ENCODE data around the gene ARHGAP30.

ARHGAP30 gene

DNA sequence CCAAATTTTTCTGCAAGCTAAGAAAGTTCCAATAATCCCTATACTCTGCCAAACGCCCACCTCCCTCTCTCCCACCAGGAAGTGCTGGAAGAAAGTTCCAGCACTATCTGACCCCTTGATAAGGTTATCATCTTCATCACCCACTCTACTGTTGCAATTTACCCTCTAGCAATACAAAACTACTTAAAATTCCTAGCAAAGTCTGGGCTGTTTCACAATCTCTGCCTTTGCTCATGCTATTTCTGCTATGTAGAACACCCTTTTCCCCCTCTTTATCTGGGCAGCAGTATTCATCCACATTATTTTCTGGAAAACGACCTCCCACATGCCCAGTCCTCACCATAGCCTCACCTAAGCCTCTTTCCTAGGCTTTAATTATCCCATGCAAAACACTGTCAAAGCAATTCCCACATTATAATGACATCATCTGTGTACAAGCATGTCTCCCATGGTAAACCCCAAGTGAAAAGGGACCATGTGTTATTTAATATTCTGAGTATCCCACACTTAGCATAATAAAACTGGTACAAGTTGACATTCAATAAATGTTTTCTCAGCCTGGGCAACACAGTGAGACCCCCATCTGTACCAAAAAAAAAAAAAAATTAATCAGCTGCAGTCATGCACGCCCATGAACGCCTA is 60.7 kb downstream of the ARHGAP30 start:
- Histone ChIP-seq H3K4me3 (ENCODE audit: low read depth, low read length) (no peak overlapping the region), H3K4me1 (ENCODE audit: control insufficient read depth, insufficient read depth, low read length) (peaks cover 10% of the 10 kb centered on the region), H3K9me3 (ENCODE audit: control insufficient read depth, insufficient read depth, low read length) (no peaks in the 10 kb centered on the region), H3K36me3 (ENCODE audit: control insufficient read depth, insufficient read depth, low read length) (peaks cover 26% of the 10 kb centered on the region), H3K27me3 (ENCODE audit: control insufficient read depth, insufficient read depth, low read length) (no peaks in the 10 kb centered on the region), H3K9ac (ENCODE audit: low read depth, low read length) (no peak overlapping the region), H3K27ac (ENCODE audit: low read depth, low read length) (no peak overlapping the region)

DNA sequence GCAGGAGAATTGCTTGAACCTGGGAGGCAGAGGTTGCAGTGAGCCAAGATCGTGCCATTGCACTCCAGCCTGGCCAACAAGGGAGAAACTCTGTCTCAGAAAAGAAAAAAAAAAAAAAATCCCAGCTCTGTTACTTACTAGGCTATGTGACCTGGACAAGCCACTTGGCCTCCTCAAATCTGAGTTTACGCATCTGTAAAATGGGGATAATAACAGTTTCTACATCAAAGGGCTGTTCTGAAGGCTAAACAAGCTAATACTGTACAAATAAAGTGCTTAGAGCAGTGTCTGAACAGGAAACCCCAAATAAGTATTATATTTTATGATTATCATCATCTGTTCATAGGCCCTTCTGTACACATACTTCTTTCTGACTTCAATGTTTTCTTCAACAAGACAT is 62.3 kb downstream of the ARHGAP30 start:
- Histone ChIP-seq H3K36me3 (ENCODE audit: control insufficient read depth, insufficient read depth, low read length) (peaks cover 16% of the 10 kb centered on the region), H3K4me1 (ENCODE audit: control insufficient read depth, insufficient read depth, low read length) (no peaks in the 10 kb centered on the region), H3K27me3 (ENCODE audit: control insufficient read depth, insufficient read depth, low read length) (no peaks in the 10 kb centered on the region), H3K27ac (ENCODE audit: low read depth, low read length) (no peak overlapping the region), H3K9ac (ENCODE audit: low read depth, low read length) (no peak overlapping the region), H3K9me3 (ENCODE audit: control insufficient read depth, insufficient read depth, low read length) (no peaks in the 10 kb centered on the region), H3K4me3 (ENCODE audit: low read depth, low read length) (no peak overlapping the region)

- H3K9ac ChIP-seq (ENCODE audit: low read depth, low read length), result no peak overlapping the region
Observed at GRCh38 chr1:161006563-161006962, 63.1 kb downstream of the ARHGAP30 start.

GRCh38 chr1:161001525-161001924 is 68.2 kb downstream of the ARHGAP30 start:
- no peaks in the 10 kb centered on the region for H3K4me1 ChIP-seq (ENCODE audit: control insufficient read depth, insufficient read depth, low read length)
- H3K36me3 ChIP-seq (ENCODE audit: control insufficient read depth, insufficient read depth, low read length), result peaks cover 57% of the 10 kb centered on the region
- H3K4me3 ChIP-seq (ENCODE audit: low read depth, low read length), result no peak overlapping the region
- no peak overlapping the region for H3K27ac ChIP-seq (ENCODE audit: low read depth, low read length)
- H3K9me3 ChIP-seq (ENCODE audit: control insufficient read depth, insufficient read depth, low read length), result no peaks in the 10 kb centered on the region
- no peak overlapping the region for H3K9ac ChIP-seq (ENCODE audit: low read depth, low read length)
- H3K27me3 ChIP-seq (ENCODE audit: control insufficient read depth, insufficient read depth, low read length), result no peaks in the 10 kb centered on the region

More at GRCh38 chr1:161006563-161006962, 63.1 kb downstream of the ARHGAP30 start:
- H3K27ac ChIP-seq (ENCODE audit: low read depth, low read length), result no peak overlapping the region
- no peaks in the 10 kb centered on the region for H3K27me3 ChIP-seq (ENCODE audit: control insufficient read depth, insufficient read depth, low read length)
- H3K4me3 ChIP-seq (ENCODE audit: low read depth, low read length), result no peak overlapping the region
- H3K4me1 ChIP-seq (ENCODE audit: control insufficient read depth, insufficient read depth, low read length), result no peaks in the 10 kb centered on the region
- no peaks in the 10 kb centered on the region for H3K9me3 ChIP-seq (ENCODE audit: control insufficient read depth, insufficient read depth, low read length)
- peaks cover 21% of the 10 kb centered on the region for H3K36me3 ChIP-seq (ENCODE audit: control insufficient read depth, insufficient read depth, low read length)

DNA sequence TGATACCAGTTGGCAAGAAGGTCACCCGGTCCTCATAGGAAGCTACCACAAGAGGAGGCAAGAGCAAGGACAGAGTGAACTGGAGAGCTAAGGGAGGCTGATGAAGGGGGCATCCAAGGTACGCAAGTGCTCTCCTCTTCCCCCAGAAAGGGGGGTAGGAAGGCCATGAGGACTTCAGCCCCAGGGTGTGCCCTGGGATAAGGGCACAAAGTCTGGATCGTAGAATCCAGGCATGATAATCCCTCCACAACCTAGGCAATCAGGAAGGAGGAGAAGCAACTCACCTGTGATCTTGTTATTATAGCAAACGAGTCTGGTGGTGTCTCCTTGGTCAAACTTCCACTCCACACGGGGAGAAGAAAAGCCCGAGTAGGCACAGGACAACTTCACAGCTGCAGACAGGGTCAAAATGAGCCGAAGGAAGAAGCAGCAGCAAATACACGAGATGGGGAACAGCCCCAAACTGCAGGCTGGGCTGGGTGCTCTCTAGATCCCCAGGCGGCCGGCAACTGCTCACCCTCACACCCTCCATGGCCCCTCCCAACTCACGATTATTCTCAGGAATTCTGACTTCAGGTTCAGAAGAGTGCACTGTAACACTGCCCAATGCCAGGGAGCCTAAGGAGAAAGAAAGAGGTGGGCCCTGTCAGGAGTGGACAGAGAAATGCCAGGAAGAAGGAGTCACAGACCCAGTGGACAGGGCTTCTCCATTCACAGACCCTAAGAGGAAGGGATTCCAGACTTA is 68.8 kb downstream of the ARHGAP30 start:
- Histone ChIP-seq H3K9ac (ENCODE audit: low read depth, low read length) (no peak overlapping the region), H3K36me3 (ENCODE audit: control insufficient read depth, insufficient read depth, low read length) (peaks cover 62% of the 10 kb centered on the region), H3K27ac (ENCODE audit: low read depth, low read length) (no peak overlapping the region), H3K9me3 (ENCODE audit: control insufficient read depth, insufficient read depth, low read length) (no peaks in the 10 kb centered on the region), H3K4me1 (ENCODE audit: control insufficient read depth, insufficient read depth, low read length) (no peaks in the 10 kb centered on the region), H3K4me3 (ENCODE audit: low read depth, low read length) (no peak overlapping the region), H3K27me3 (ENCODE audit: control insufficient read depth, insufficient read depth, low read length) (no peaks in the 10 kb centered on the region)

- H3K9me3 ChIP-seq (ENCODE audit: control insufficient read depth, insufficient read depth, low read length), result no peaks in the 10 kb centered on the region
- H3K4me1 ChIP-seq (ENCODE audit: control insufficient read depth, insufficient read depth, low read length), result no peaks in the 10 kb centered on the region
- no peak overlapping the region for H3K9ac ChIP-seq (ENCODE audit: low read depth, low read length)
- no peaks in the 10 kb centered on the region for H3K27me3 ChIP-seq (ENCODE audit: control insufficient read depth, insufficient read depth, low read length)
- H3K36me3 ChIP-seq (ENCODE audit: control insufficient read depth, insufficient read depth, low read length), result peaks cover 69% of the 10 kb centered on the region
- no peak overlapping the region for H3K27ac ChIP-seq (ENCODE audit: low read depth, low read length)
- H3K4me3 ChIP-seq (ENCODE audit: low read depth, low read length), result no peak overlapping the region
Observed at GRCh38 chr1:160999376-160999775, 70.3 kb downstream of the ARHGAP30 start.

DNA sequence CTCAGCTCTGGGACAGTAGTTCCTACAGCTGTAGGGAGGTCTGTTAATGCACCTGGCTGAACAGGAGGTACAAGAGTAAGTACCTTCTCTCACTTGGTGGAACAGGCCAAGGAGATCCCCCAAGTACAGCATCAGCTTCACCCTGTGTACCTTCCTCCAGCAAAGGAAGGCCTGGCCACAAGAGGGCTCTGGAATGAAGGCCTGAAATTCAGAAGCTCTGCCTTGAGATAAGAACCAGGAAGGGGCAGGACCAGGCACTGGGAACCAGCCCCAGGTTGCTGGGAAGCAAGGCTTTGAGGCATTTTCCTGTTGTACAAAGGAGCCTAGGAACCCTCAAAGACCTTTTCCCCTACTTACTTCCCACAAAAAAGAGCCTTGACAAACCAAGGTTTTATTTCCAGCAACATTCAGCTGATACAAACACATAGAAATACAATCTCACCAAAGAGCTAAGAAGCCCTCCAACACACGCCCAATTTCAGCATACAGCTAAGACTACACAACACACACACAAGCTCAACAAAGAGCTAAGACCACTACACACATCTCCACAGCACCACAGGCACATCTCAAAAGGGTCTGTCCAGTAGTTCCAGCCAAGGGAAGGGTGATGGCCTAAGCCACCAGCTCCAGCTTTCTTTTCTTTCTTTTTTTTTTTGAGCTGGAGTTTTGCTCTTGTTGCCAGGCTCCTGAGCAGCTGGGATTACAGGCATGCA is 72.2 kb downstream of the ARHGAP30 start:
- Histone ChIP-seq H3K36me3 (ENCODE audit: control insufficient read depth, insufficient read depth, low read length) (peaks cover 69% of the 10 kb centered on the region), H3K9ac (ENCODE audit: low read depth, low read length) (no peak overlapping the region), H3K27ac (ENCODE audit: low read depth, low read length) (no peak overlapping the region), H3K27me3 (ENCODE audit: control insufficient read depth, insufficient read depth, low read length) (no peaks in the 10 kb centered on the region), H3K4me3 (ENCODE audit: low read depth, low read length) (no peak overlapping the region), H3K4me1 (ENCODE audit: control insufficient read depth, insufficient read depth, low read length) (no peaks in the 10 kb centered on the region), H3K9me3 (ENCODE audit: control insufficient read depth, insufficient read depth, low read length) (no peaks in the 10 kb centered on the region)
